HepG2 (cell line): Measurements from ENCODE around the gene TM9SF3.

Experiments used
- EZH2 ChIP-seq: conservative IDR thresholded peaks from 2 replicates; pipeline ENCODE4 v1.6.1; 2012; ENCODE audit warnings: mild to moderate bottlenecking, low read depth, low read length, moderate library complexity
- GLI4 ChIP-seq: sonication (generic); formaldehyde crosslinking; IDR thresholded peaks from 2 replicates; pipeline ENCODE4 v1.5.1; 2020; ENCODE audit warnings: missing genetic modification reagents, mild to moderate bottlenecking, moderate library complexity, borderline replicate concordance
- POLR2AphosphoS5 ChIP-seq: IDR thresholded peaks from 2 replicates; pipeline ENCODE4 v1.6.1; 2012; ENCODE audit warnings: low read depth, low read length
- PRDM10 ChIP-seq: sonication (generic); formaldehyde crosslinking; IDR thresholded peaks from 2 replicates; pipeline ENCODE4 v1.4.0; 2020; ENCODE audit warnings: low read depth, missing genetic modification reagents
- RXRA ChIP-seq: sonication (generic); formaldehyde crosslinking; IDR thresholded peaks from 2 replicates; pipeline ENCODE4 v1.5.1; 2020; ENCODE audit warnings: missing genetic modification reagents
- TARDBP ChIP-seq: sonication (generic); formaldehyde crosslinking; IDR thresholded peaks from 2 replicates; pipeline ENCODE4 v1.8.0; 2022; ENCODE audit warnings: mild to moderate bottlenecking, missing genetic modification reagents
- ZNF264 ChIP-seq: sonication (generic); formaldehyde crosslinking; IDR thresholded peaks from 2 replicates; pipeline ENCODE4 v1.4.0; 2020; ENCODE audit warnings: missing genetic modification reagents
- ZNF547 ChIP-seq: sonication (generic); formaldehyde crosslinking; IDR thresholded peaks from 2 replicates; pipeline ENCODE4 v1.5.1; 2020; ENCODE audit warnings: mild to moderate bottlenecking, missing genetic modification reagents
- ZNF660 ChIP-seq: sonication (generic); formaldehyde crosslinking; IDR thresholded peaks from 2 replicates; pipeline ENCODE4 v1.5.1; 2020; ENCODE audit warnings: mild to moderate bottlenecking, low read depth, missing genetic modification reagents, borderline replicate concordance
- TF ChIP-seq, protein P1 (sequence below), 2 experiments: sonication (generic) in 1 of 2; formaldehyde crosslinking in 1 of 2; IDR thresholded peaks; 2 replicates each; pipeline versions ENCODE4 v1.4.0 to v1.6.1; 2018 to 2020; ENCODE audit warnings: missing genetic modification reagents in 2 of 2, borderline replicate concordance in 1 of 2, low read depth in 1 of 2, mild to moderate bottlenecking in 1 of 2, missing biosample characterization in 1 of 2
- TF ChIP-seq, protein P2 (sequence below): sonication (generic); formaldehyde crosslinking; IDR thresholded peaks from 2 replicates; pipeline ENCODE4 v1.8.1; 2022; ENCODE audit warnings: low read depth, mild to moderate bottlenecking, missing genetic modification reagents

DNA sequence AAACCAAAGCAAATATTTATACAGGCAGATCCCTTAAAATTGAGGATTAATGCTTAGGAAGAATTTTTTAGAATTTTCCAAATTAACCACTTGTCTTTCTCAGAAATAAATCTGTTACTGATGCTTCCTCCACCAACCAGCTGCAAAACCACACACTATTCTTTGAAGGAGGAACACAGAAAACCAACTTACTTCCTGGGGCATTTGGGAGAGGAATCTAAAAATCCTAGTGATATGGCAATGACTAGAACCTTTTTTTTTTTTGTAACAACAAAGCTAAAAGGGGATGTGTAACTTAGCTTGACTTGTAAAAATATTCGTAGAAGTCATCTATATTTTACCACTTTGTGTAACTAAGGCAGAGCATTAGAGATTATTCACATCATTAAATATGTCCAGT lies 5.1 kb upstream of the TM9SF3 start:
- TF ChIP-seq ZNF547 (no peak), ZNF264 (no peak), GLI4 (CRISPR knock-in tag) (no peak), PRDM10 (CRISPR knock-in tag) (no peak), ZNF660 (no peak), RXRA (no peak), POLR2AphosphoS5 (no peak), TARDBP (CRISPR knock-in tag) (no peak), EZH2 (no peak)
- TF ChIP-seq, protein P1, sequence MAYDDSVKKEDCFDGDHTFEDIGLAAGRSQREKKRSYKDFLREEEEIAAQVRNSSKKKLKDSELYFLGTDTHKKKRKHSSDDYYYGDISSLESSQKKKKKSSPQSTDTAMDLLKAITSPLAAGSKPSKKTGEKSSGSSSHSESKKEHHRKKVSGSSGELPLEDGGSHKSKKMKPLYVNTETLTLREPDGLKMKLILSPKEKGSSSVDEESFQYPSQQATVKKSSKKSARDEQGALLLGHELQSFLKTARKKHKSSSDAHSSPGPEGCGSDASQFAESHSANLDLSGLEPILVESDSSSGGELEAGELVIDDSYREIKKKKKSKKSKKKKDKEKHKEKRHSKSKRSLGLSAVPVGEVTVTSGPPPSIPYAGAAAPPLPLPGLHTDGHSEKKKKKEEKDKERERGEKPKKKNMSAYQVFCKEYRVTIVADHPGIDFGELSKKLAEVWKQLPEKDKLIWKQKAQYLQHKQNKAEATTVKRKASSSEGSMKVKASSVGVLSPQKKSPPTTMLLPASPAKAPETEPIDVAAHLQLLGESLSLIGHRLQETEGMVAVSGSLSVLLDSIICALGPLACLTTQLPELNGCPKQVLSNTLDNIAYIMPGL (CRISPR knock-in tag; IDR thresholded peaks at IDR 0.05; ENCODE audit: borderline replicate concordance in 1 of 2, low read depth in 1 of 2): no peak
- TF ChIP-seq, protein P2, sequence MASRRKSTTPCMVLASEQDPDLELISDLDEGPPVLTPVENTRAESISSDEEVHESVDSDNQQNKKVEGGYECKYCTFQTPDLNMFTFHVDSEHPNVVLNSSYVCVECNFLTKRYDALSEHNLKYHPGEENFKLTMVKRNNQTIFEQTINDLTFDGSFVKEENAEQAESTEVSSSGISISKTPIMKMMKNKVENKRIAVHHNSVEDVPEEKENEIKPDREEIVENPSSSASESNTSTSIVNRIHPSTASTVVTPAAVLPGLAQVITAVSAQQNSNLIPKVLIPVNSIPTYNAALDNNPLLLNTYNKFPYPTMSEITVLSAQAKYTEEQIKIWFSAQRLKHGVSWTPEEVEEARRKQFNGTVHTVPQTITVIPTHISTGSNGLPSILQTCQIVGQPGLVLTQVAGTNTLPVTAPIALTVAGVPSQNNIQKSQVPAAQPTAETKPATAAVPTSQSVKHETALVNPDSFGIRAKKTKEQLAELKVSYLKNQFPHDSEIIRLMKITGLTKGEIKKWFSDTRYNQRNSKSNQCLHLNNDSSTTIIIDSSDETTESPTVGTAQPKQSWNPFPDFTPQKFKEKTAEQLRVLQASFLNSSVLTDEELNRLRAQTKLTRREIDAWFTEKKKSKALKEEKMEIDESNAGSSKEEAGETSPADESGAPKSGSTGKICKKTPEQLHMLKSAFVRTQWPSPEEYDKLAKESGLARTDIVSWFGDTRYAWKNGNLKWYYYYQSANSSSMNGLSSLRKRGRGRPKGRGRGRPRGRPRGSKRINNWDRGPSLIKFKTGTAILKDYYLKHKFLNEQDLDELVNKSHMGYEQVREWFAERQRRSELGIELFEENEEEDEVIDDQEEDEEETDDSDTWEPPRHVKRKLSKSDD: no peak
